ENCODE measurements around the gene ERMARD.

- TF ChIP-seq, protein P1, sequence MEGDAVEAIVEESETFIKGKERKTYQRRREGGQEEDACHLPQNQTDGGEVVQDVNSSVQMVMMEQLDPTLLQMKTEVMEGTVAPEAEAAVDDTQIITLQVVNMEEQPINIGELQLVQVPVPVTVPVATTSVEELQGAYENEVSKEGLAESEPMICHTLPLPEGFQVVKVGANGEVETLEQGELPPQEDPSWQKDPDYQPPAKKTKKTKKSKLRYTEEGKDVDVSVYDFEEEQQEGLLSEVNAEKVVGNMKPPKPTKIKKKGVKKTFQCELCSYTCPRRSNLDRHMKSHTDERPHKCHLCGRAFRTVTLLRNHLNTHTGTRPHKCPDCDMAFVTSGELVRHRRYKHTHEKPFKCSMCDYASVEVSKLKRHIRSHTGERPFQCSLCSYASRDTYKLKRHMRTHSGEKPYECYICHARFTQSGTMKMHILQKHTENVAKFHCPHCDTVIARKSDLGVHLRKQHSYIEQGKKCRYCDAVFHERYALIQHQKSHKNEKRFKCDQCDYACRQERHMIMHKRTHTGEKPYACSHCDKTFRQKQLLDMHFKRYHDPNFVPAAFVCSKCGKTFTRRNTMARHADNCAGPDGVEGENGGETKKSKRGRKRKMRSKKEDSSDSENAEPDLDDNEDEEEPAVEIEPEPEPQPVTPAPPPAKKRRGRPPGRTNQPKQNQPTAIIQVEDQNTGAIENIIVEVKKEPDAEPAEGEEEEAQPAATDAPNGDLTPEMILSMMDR (conservative IDR thresholded peaks at IDR 0.05; ENCODE audit: low read length), result no peak
- TF ChIP-seq EZH2phosphoT487 (IDR thresholded peaks at IDR 0.05; ENCODE audit: borderline replicate concordance), result no peak
Observed at GRCh38 chr6:169741344-169741743, 10.1 kb upstream of the ERMARD start.
